ENCODE measurements around the gene GRB14.
"Not testable (repeated sequence)": the region's sequence is repeated elsewhere in the genome, so short reads cannot be mapped to it uniquely, and the experiment has no call there.

GRB14 gene

DNA sequence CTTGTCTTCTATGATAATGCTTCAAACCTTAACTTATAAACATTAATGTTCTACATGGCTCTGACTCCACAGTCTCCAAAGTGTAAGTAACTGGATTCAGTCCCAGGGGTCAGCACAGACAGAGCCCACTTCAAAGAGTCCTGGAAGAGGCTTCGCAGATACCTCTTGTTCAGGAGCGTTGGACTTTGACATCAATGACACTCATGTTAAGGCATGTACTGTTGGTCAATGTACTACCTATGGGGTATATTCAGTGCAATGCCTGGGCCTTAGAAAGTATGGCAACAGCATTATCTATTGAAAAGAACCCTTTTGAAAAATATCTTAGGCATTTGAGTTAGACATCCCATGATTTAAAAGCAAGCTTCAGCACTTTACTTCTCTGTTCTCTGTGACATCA is 143.1 kb downstream of the GRB14 start:
- no peak overlapping the region for H3K4me3 ChIP-seq (ENCODE audit: low read length)
- H3K27me3 ChIP-seq (ENCODE audit: control insufficient read depth, insufficient read depth, low read length), result no peaks in the 10 kb centered on the region
- H3K4me1 ChIP-seq (ENCODE audit: control insufficient read depth, low read depth, low read length), result no peaks in the 10 kb centered on the region
- H3K9me3 ChIP-seq (ENCODE audit: control insufficient read depth, low read depth, low read length), result no peaks in the 10 kb centered on the region
- H3K27ac ChIP-seq (ENCODE audit: low read length), result no peak overlapping the region
- no peaks in the 10 kb centered on the region for H3K36me3 ChIP-seq (ENCODE audit: control insufficient read depth, low read depth, low read length)
- no peak overlapping the region for H3K9ac ChIP-seq (ENCODE audit: low read length)

GRCh38 chr2:164474873-164475272 is 146.4 kb downstream of the GRB14 start:
- H3K36me3 ChIP-seq (ENCODE audit: control insufficient read depth, low read depth, low read length), result no peaks in the 10 kb centered on the region
- no peaks in the 10 kb centered on the region for H3K9me3 ChIP-seq (ENCODE audit: control insufficient read depth, low read depth, low read length)
- H3K4me3 ChIP-seq (ENCODE audit: low read length), result no peak overlapping the region
- H3K9ac ChIP-seq (ENCODE audit: low read length), result no peak overlapping the region
- no peaks in the 10 kb centered on the region for H3K4me1 ChIP-seq (ENCODE audit: control insufficient read depth, low read depth, low read length)
- H3K27ac ChIP-seq (ENCODE audit: low read length), result no peak overlapping the region
- H3K27me3 ChIP-seq (ENCODE audit: control insufficient read depth, insufficient read depth, low read length), result no peaks in the 10 kb centered on the region

DNA sequence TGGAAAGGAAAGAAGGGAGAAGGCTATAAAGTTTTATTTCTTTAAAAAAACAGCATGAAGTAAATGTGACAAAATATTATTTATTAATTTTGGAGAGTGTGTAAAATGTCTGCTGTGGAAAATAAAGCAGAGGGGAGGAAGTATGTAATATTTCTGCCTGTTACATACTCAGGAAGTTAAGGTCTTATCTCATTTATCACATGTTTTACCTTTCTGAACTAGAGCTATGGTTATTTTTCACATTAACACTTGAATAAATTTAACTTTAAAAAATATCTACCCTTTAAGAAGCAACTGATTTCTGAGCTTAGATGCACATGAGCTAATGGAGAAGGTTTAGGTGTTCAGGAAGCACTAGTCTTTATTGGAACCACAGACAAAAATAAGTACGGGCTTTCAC is 148.3 kb downstream of the GRB14 start:
- Histone ChIP-seq H3K27ac (ENCODE audit: low read length) (no peak overlapping the region), H3K4me1 (ENCODE audit: control insufficient read depth, low read depth, low read length) (no peaks in the 10 kb centered on the region), H3K9ac (ENCODE audit: low read length) (no peak overlapping the region), H3K27me3 (ENCODE audit: control insufficient read depth, insufficient read depth, low read length) (no peaks in the 10 kb centered on the region), H3K4me3 (ENCODE audit: low read length) (no peak overlapping the region), H3K9me3 (ENCODE audit: control insufficient read depth, low read depth, low read length) (no peaks in the 10 kb centered on the region), H3K36me3 (ENCODE audit: control insufficient read depth, low read depth, low read length) (no peaks in the 10 kb centered on the region)

- not testable (repeated sequence) for H3K27me3 ChIP-seq (ENCODE audit: control insufficient read depth, insufficient read depth, low read length); H3K4me1 ChIP-seq (ENCODE audit: control insufficient read depth, low read depth, low read length); H3K27ac ChIP-seq (ENCODE audit: low read length); H3K36me3 ChIP-seq (ENCODE audit: control insufficient read depth, low read depth, low read length); H3K9me3 ChIP-seq (ENCODE audit: control insufficient read depth, low read depth, low read length); H3K9ac ChIP-seq (ENCODE audit: low read length); H3K4me3 ChIP-seq (ENCODE audit: low read length)
Observed at GRCh38 chr2:164465047-164465446, 156.2 kb downstream of the GRB14 start.

GRCh38 chr2:164464376-164464775 is 156.9 kb downstream of the GRB14 start:
- Histone ChIP-seq H3K4me3 (ENCODE audit: low read length) (no peak overlapping the region), H3K27ac (ENCODE audit: low read length) (no peak overlapping the region), H3K9ac (ENCODE audit: low read length) (no peak overlapping the region), H3K27me3 (ENCODE audit: control insufficient read depth, insufficient read depth, low read length) (no peaks in the 10 kb centered on the region), H3K9me3 (ENCODE audit: control insufficient read depth, low read depth, low read length) (no peaks in the 10 kb centered on the region), H3K4me1 (ENCODE audit: control insufficient read depth, low read depth, low read length) (peaks cover 3% of the 10 kb centered on the region), H3K36me3 (ENCODE audit: control insufficient read depth, low read depth, low read length) (no peaks in the 10 kb centered on the region)

GRCh38 chr2:164458792-164459191 is 162.5 kb downstream of the GRB14 start:
- no peak overlapping the region for H3K9ac ChIP-seq (ENCODE audit: low read length)
- H3K27me3 ChIP-seq (ENCODE audit: control insufficient read depth, insufficient read depth, low read length), result no peaks in the 10 kb centered on the region
- no peaks in the 10 kb centered on the region for H3K36me3 ChIP-seq (ENCODE audit: control insufficient read depth, low read depth, low read length)
- H3K4me1 ChIP-seq (ENCODE audit: control insufficient read depth, low read depth, low read length), result peaks cover 11% of the 10 kb centered on the region
- peak overlapping the region; percentile 1 for H3K4me3 ChIP-seq (ENCODE audit: low read length)
- H3K9me3 ChIP-seq (ENCODE audit: control insufficient read depth, low read depth, low read length), result no peaks in the 10 kb centered on the region
- no peak overlapping the region for H3K27ac ChIP-seq (ENCODE audit: low read length)

DNA sequence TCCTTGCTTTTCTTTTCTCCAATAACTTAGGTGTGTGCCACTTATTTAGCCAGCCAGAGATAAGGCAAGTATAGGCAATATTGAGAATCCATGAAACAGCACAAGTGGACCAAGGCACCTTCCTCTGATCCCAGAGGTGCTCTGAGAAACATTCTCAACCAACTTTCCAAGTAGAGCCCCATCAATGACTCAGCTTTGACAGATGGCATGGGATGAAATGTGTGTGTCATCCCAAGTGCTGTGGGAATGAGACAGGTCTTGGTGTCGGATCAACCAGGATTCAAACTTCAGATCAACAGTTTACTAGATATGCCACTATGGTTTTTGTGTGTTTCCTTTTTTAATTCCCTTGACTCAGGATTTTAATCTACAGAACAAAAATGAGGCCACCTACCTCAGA is 164.0 kb downstream of the GRB14 start:
- H3K9ac ChIP-seq (ENCODE audit: low read length), result no peak overlapping the region
- H3K27ac ChIP-seq (ENCODE audit: low read length), result no peak overlapping the region
- H3K9me3 ChIP-seq (ENCODE audit: control insufficient read depth, low read depth, low read length), result no peaks in the 10 kb centered on the region
- H3K36me3 ChIP-seq (ENCODE audit: control insufficient read depth, low read depth, low read length), result no peaks in the 10 kb centered on the region
- H3K4me3 ChIP-seq (ENCODE audit: low read length), result no peak overlapping the region
- H3K27me3 ChIP-seq (ENCODE audit: control insufficient read depth, insufficient read depth, low read length), result no peaks in the 10 kb centered on the region
- peaks cover 11% of the 10 kb centered on the region for H3K4me1 ChIP-seq (ENCODE audit: control insufficient read depth, low read depth, low read length)

DNA sequence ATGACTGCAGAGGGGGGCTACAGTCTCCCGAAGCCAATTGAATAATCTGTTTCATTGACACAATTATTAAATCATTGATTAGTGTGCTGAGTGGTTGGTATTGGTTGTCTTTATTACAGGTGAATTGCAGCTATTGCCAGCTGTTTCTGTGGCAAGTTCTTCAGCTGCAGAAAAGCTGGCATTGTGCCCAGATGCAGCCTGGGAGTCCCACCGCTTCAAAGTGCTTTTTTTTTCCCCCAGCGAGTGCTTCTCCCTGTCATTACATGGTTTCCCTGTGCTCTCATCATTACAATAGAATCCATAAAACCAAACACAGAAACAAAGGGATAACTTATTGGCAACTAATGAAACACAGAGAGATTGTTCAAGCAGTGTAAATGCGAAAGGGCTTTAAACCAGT is 164.7 kb downstream of the GRB14 start:
- H3K4me1 ChIP-seq (ENCODE audit: control insufficient read depth, low read depth, low read length), result peaks cover 11% of the 10 kb centered on the region
- H3K4me3 ChIP-seq (ENCODE audit: low read length), result no peak overlapping the region
- H3K27me3 ChIP-seq (ENCODE audit: control insufficient read depth, insufficient read depth, low read length), result no peaks in the 10 kb centered on the region
- no peak overlapping the region for H3K27ac ChIP-seq (ENCODE audit: low read length)
- no peaks in the 10 kb centered on the region for H3K36me3 ChIP-seq (ENCODE audit: control insufficient read depth, low read depth, low read length)
- H3K9me3 ChIP-seq (ENCODE audit: control insufficient read depth, low read depth, low read length), result no peaks in the 10 kb centered on the region
- no peak overlapping the region for H3K9ac ChIP-seq (ENCODE audit: low read length)

DNA sequence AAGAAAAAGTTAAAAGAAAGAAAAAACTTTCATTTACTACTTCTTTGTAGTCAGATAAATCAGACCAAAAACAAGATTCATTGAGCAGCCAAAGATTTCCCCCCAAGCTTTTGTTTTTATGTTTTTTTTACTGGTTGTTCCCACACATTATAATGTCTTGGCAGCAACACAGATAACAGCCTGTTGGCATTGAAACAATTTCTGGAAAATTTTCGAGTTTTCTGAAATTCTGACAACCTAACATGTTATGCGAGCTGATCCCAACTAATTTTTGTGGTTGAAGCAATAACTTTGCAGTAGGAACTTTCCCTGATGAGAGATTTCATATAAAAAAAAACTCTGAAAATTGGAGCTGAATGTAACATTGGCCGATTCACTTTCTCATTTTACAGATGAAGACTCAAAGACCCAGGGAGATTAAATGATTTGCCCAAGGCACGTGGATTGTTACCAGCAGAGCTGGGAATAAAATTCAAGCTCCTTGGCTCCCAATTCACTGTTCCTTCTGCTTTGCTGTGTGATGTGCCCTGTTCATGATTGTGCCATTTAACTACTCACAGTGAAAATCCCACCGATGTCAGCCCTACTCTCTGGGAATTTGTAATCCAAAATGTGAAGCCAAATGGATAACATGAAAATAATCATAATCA is 167.5 kb downstream of the GRB14 start:
- no peaks in the 10 kb centered on the region for H3K27me3 ChIP-seq (ENCODE audit: control insufficient read depth, insufficient read depth, low read length)
- peaks cover 7% of the 10 kb centered on the region for H3K4me1 ChIP-seq (ENCODE audit: control insufficient read depth, low read depth, low read length)
- no peak overlapping the region for H3K27ac ChIP-seq (ENCODE audit: low read length)
- H3K4me3 ChIP-seq (ENCODE audit: low read length), result no peak overlapping the region
- no peak overlapping the region for H3K9ac ChIP-seq (ENCODE audit: low read length)
- no peaks in the 10 kb centered on the region for H3K36me3 ChIP-seq (ENCODE audit: control insufficient read depth, low read depth, low read length)
- H3K9me3 ChIP-seq (ENCODE audit: control insufficient read depth, low read depth, low read length), result no peaks in the 10 kb centered on the region

- Histone ChIP-seq H3K9me3 (ENCODE audit: control insufficient read depth, low read depth, low read length) (no peaks in the 10 kb centered on the region), H3K9ac (ENCODE audit: low read length) (no peak overlapping the region), H3K27ac (ENCODE audit: low read length) (no peak overlapping the region), H3K4me1 (ENCODE audit: control insufficient read depth, low read depth, low read length) (no peaks in the 10 kb centered on the region), H3K36me3 (ENCODE audit: control insufficient read depth, low read depth, low read length) (no peaks in the 10 kb centered on the region), H3K4me3 (ENCODE audit: low read length) (no peak overlapping the region), H3K27me3 (ENCODE audit: control insufficient read depth, insufficient read depth, low read length) (no peaks in the 10 kb centered on the region)
Observed at GRCh38 chr2:164450278-164450677, 171.0 kb downstream of the GRB14 start.

DNA sequence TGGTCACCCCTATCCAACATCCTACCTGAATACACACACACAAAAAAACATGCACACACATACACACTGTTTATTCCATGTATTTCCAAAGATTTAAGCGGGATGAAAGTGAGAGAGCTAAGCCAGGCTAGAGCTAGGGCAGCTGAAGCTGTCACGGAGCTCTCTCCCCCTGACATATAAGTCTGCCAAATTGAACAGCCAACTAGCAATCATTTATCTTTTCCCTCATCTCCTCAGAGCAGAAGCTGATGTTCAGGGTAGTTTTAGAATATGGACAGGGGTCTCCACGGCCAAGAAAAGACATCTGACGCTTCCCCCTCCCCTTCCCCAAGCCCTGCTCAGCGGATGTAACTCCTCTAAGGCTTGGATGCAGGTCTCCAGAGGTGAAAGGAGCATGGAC is 171.6 kb downstream of the GRB14 start:
- H3K27me3 ChIP-seq (ENCODE audit: control insufficient read depth, insufficient read depth, low read length), result no peaks in the 10 kb centered on the region
- no peak overlapping the region for H3K9ac ChIP-seq (ENCODE audit: low read length)
- no peak overlapping the region for H3K4me3 ChIP-seq (ENCODE audit: low read length)
- no peaks in the 10 kb centered on the region for H3K9me3 ChIP-seq (ENCODE audit: control insufficient read depth, low read depth, low read length)
- no peaks in the 10 kb centered on the region for H3K4me1 ChIP-seq (ENCODE audit: control insufficient read depth, low read depth, low read length)
- H3K36me3 ChIP-seq (ENCODE audit: control insufficient read depth, low read depth, low read length), result no peaks in the 10 kb centered on the region
- no peak overlapping the region for H3K27ac ChIP-seq (ENCODE audit: low read length)

GRCh38 chr2:164447660-164448059 is 173.6 kb downstream of the GRB14 start:
- Histone ChIP-seq H3K9me3 (ENCODE audit: control insufficient read depth, low read depth, low read length) (no peaks in the 10 kb centered on the region), H3K4me3 (ENCODE audit: low read length) (no peak overlapping the region), H3K4me1 (ENCODE audit: control insufficient read depth, low read depth, low read length) (no peaks in the 10 kb centered on the region), H3K27ac (ENCODE audit: low read length) (no peak overlapping the region), H3K27me3 (ENCODE audit: control insufficient read depth, insufficient read depth, low read length) (no peaks in the 10 kb centered on the region), H3K36me3 (ENCODE audit: control insufficient read depth, low read depth, low read length) (no peaks in the 10 kb centered on the region), H3K9ac (ENCODE audit: low read length) (no peak overlapping the region)
